Subcutaneous adipose tissue (tissue), 4 donors: ENCODE results near the gene TMOD2. TPM values are rescaled to one million over a fixed set of nuclear protein-coding genes. Genes with fewer than 3 reads are reported as not detected.

Experiments used
- CTCF ChIP-seq: fragments of 450-650 bp; IDR thresholded peaks from one replicate; pipeline ENCODE4 v1.5.1; 2016; ENCODE audit warnings: low read depth, mild to moderate bottlenecking, control low read depth, antibody characterized with exemption, moderate library complexity
- total RNA-seq, 4 donors: library from RNA; depleted of rRNA; stranded (reverse); fragments of >200 nt; gene quantifications; one replicate each; pipeline ENCODE4 v1.1.0, GENCODE V29; 2016

The TMOD2 gene
- total RNA-seq, 4 donors from 2014 or later: 7.9 to 12.4 (median 11.2) TPM

GRCh38 chr15:51775967-51776816, 24.8 kb downstream of the TMOD2 start:
- TF ChIP-seq CTCF: no peak

GRCh38 chr15:51776952-51777569, 25.7 kb downstream of the TMOD2 start:
- TF ChIP-seq CTCF: no peak

GRCh38 chr15:51780636-51781035, 29.2 kb downstream of the TMOD2 start:
- no peak for TF ChIP-seq CTCF

- no peak for TF ChIP-seq CTCF
Observed at GRCh38 chr15:51781506-51781905, 30.1 kb downstream of the TMOD2 start.

GRCh38 chr15:51782357-51782896, 31.0 kb downstream of the TMOD2 start:
- TF ChIP-seq CTCF: no peak

GRCh38 chr15:51783967-51784366, 32.6 kb downstream of the TMOD2 start:
- TF ChIP-seq CTCF: no peak
